ENCODE results near the gene SH3RF3. TPM values are rescaled to one million over a fixed set of nuclear protein-coding genes. Genes with fewer than 3 reads are reported as not detected.

SH3RF3 gene
- total RNA-seq, 1 experiment from 2014 or later, result 0.98 TPM

- H3K36me3 Mint-ChIP-seq (ENCODE audit: insufficient read depth, unreplicated experiment), result no peaks in the 10 kb centered on the region
- Histone ChIP-seq H3K4me3 (ENCODE audit: low read depth, low read length) (no peak overlapping the region), H3K36me3 (ENCODE audit: control insufficient read depth, insufficient read depth, low read length) (no peaks in the 10 kb centered on the region), H3K9me3 (no peaks in the 10 kb centered on the region), H3K4me1 (peaks cover 13% of the 10 kb centered on the region), H3K27me3 (replicated peaks; ENCODE audit: control insufficient read depth, insufficient read depth, low read length) (no peaks in the 10 kb centered on the region)
- TF ChIP-seq CTCF (IDR thresholded peaks at IDR 0.05; ENCODE audit: insufficient read depth in 1 of 2, low read depth in 1 of 2, low read length in 1 of 2, severe bottlenecking in 1 of 2, unreplicated experiment in 1 of 2), result no peak
- intact Hi-C loops (cut with micrococcal nuclease; ENCODE audit: unreplicated experiment), result no loop called here
- ChIA-PET CTCF (no interaction called here), POLR2A (no interaction called here)
- no TSS peak for BruUV-seq (replicated peaks)
- no peak overlapping the region for H3K4me3 Mint-ChIP-seq (ENCODE audit: unreplicated experiment)
- H3K4me1 Mint-ChIP-seq (ENCODE audit: low read depth, unreplicated experiment), result peaks cover 12% of the 10 kb centered on the region
- H3K27ac Mint-ChIP-seq (ENCODE audit: unreplicated experiment), result no peak overlapping the region
- no peaks in the 10 kb centered on the region for H3K9me3 Mint-ChIP-seq (ENCODE audit: unreplicated experiment)
- H3K27me3 Mint-ChIP-seq (ENCODE audit: insufficient read depth, unreplicated experiment), result no peaks in the 10 kb centered on the region
- no peak for DNase-seq
Measured at GRCh38 chr2:109419171-109419756, 290.3 kb downstream of the SH3RF3 start.

GRCh38 chr2:109419960-109420370 is 291.0 kb downstream of the SH3RF3 start:
- H3K9me3 ChIP-seq, result no peaks in the 10 kb centered on the region
- peaks cover 12% of the 10 kb centered on the region for H3K4me1 Mint-ChIP-seq (ENCODE audit: low read depth, unreplicated experiment)
- ChIA-PET POLR2A (no interaction called here), CTCF (no interaction called here)
- no peaks in the 10 kb centered on the region for H3K27me3 ChIP-seq (replicated peaks; ENCODE audit: control insufficient read depth, insufficient read depth, low read length)
- H3K36me3 ChIP-seq (ENCODE audit: control insufficient read depth, insufficient read depth, low read length), result no peaks in the 10 kb centered on the region
- H3K4me3 ChIP-seq (ENCODE audit: low read depth, low read length), result no peak overlapping the region
- no peaks in the 10 kb centered on the region for H3K9me3 Mint-ChIP-seq (ENCODE audit: unreplicated experiment)
- DNase-seq, result no peak
- H3K27ac Mint-ChIP-seq (ENCODE audit: unreplicated experiment), result no peak overlapping the region
- TF ChIP-seq CTCF (IDR thresholded peaks at IDR 0.05; ENCODE audit: insufficient read depth in 1 of 2, low read depth in 1 of 2, low read length in 1 of 2, severe bottlenecking in 1 of 2, unreplicated experiment in 1 of 2), result no peak
- peaks cover 13% of the 10 kb centered on the region for H3K4me1 ChIP-seq
- H3K4me3 Mint-ChIP-seq (ENCODE audit: unreplicated experiment), result no peak overlapping the region
- no peaks in the 10 kb centered on the region for H3K27me3 Mint-ChIP-seq (ENCODE audit: insufficient read depth, unreplicated experiment)
- BruUV-seq (replicated peaks), result no TSS peak
- no peaks in the 10 kb centered on the region for H3K36me3 Mint-ChIP-seq (ENCODE audit: insufficient read depth, unreplicated experiment)
- intact Hi-C loops (cut with micrococcal nuclease; ENCODE audit: unreplicated experiment), result loop anchor here (5.0 kb wide), 1 partner anchor 92 kb away; no protein-coding TSS in a partner anchor

GRCh38 chr2:109421101-109421500 is 292.1 kb downstream of the SH3RF3 start:
- no peaks in the 10 kb centered on the region for H3K27me3 Mint-ChIP-seq (ENCODE audit: insufficient read depth, unreplicated experiment)
- Histone ChIP-seq H3K36me3 (ENCODE audit: control insufficient read depth, insufficient read depth, low read length) (no peaks in the 10 kb centered on the region), H3K9me3 (no peaks in the 10 kb centered on the region), H3K4me3 (ENCODE audit: low read depth, low read length) (no peak overlapping the region), H3K4me1 (peaks cover 13% of the 10 kb centered on the region), H3K27me3 (replicated peaks; ENCODE audit: control insufficient read depth, insufficient read depth, low read length) (no peaks in the 10 kb centered on the region)
- no peaks in the 10 kb centered on the region for H3K36me3 Mint-ChIP-seq (ENCODE audit: insufficient read depth, unreplicated experiment)
- no peak for DNase-seq
- POLR2A ChIA-PET, result no interaction called here
- no peak overlapping the region for H3K4me3 Mint-ChIP-seq (ENCODE audit: unreplicated experiment)
- no TSS peak for BruUV-seq (replicated peaks)
- no peaks in the 10 kb centered on the region for H3K9me3 Mint-ChIP-seq (ENCODE audit: unreplicated experiment)
- CTCF ChIA-PET, result no interaction called here
- TF ChIP-seq CTCF (IDR thresholded peaks at IDR 0.05; ENCODE audit: insufficient read depth in 1 of 2, low read depth in 1 of 2, low read length in 1 of 2, severe bottlenecking in 1 of 2, unreplicated experiment in 1 of 2), result no peak
- H3K4me1 Mint-ChIP-seq (ENCODE audit: low read depth, unreplicated experiment), result peaks cover 12% of the 10 kb centered on the region
- H3K27ac Mint-ChIP-seq (ENCODE audit: unreplicated experiment), result no peak overlapping the region
- intact Hi-C loops (cut with micrococcal nuclease; ENCODE audit: unreplicated experiment), result loop anchor here (5.0 kb wide), 1 partner anchor 91 kb away; no protein-coding TSS in a partner anchor

All from Caco-2 (cell line).